NCI-H82 (cell line): ENCODE measurements around the gene C11orf71.

Source experiments
- DNase-seq: peaks from one replicate; lab custom pipeline; 2025; lab: John Stamatoyannopoulos, UW

C11orf71 gene

GRCh38 chr11:114400216-114400914 is at the start of gene C11orf71, which contains the start of gene RBM7:
Gene C11orf71, minus strand, starts transcription at chr11:114400511. Its CDS starts 180 bp downstream, at chr11:114400331.
Gene RBM7, plus strand, starts transcription at chr11:114400666. Its CDS starts 6 bp downstream, at chr11:114400672.
- DNase-seq, result peak; percentile 97

- no peak for DNase-seq
Observed at GRCh38 chr11:114449845-114450244, 49.5 kb upstream of the C11orf71 start.

- DNase-seq, result no peak
Observed at GRCh38 chr11:114448749-114449482, 48.6 kb upstream of the C11orf71 start.

- DNase-seq, result no peak
Observed at GRCh38 chr11:114447892-114448291, 47.6 kb upstream of the C11orf71 start.

- DNase-seq, result no peak
Observed at GRCh38 chr11:114447444-114447843, 47.1 kb upstream of the C11orf71 start.

GRCh38 chr11:114442536-114442935 is 42.2 kb upstream of the C11orf71 start:
- DNase-seq, result no peak

GRCh38 chr11:114441921-114442320 is 41.6 kb upstream of the C11orf71 start:
- no peak for DNase-seq

- DNase-seq, result peak; percentile 39
Observed at GRCh38 chr11:114440971-114441763, 40.9 kb upstream of the C11orf71 start.

- no peak for DNase-seq
Observed at GRCh38 chr11:114440121-114440860, 40.0 kb upstream of the C11orf71 start.

GRCh38 chr11:114439229-114440120 is 39.2 kb upstream of the C11orf71 start, which contains the start of gene REXO2:
Gene REXO2, plus strand, starts transcription at chr11:114439467. Its CDS starts 62 bp downstream, at chr11:114439529.
- peak; percentile 96 for DNase-seq

- no peak for DNase-seq
Observed at GRCh38 chr11:114438303-114438702, 38.0 kb upstream of the C11orf71 start.

- DNase-seq, result no peak
Observed at GRCh38 chr11:114433376-114433775, 33.1 kb upstream of the C11orf71 start.

GRCh38 chr11:114432893-114433292 is 32.6 kb upstream of the C11orf71 start:
- no peak for DNase-seq

- no peak for DNase-seq
Observed at GRCh38 chr11:114430290-114430689, 30.0 kb upstream of the C11orf71 start.

- DNase-seq, result no peak
Observed at GRCh38 chr11:114426280-114426679, 26.0 kb upstream of the C11orf71 start.

GRCh38 chr11:114416441-114416961 is 16.2 kb upstream of the C11orf71 start:
- no peak for DNase-seq

- no peak for DNase-seq
Observed at GRCh38 chr11:114413958-114414357, 13.6 kb upstream of the C11orf71 start.

- DNase-seq, result no peak
Observed at GRCh38 chr11:114412946-114413345, 12.6 kb upstream of the C11orf71 start.

- DNase-seq, result peak; percentile 1
Observed at GRCh38 chr11:114401311-114401710, 1.0 kb upstream of the C11orf71 start.

- DNase-seq, result peak; percentile 70
Observed at GRCh38 chr11:114400915-114401223, 558 bp upstream of the C11orf71 start.
